Activated CD4-positive, alpha-beta T cell treated with anti-CD3 and anti-CD28 coated beads, Interleukin-2, amount 50 U/mL, for 48 hours (primary cell): ENCODE data around the gene AADACL4.
"Not testable (repeated sequence)": the region's sequence is repeated elsewhere in the genome, so short reads cannot be mapped to it uniquely, and the experiment has no call there.

Experiments
- DNase-seq, 2 experiments: peaks; one replicate each; pipeline ENCODE4 v3.0.0-alpha.2; 2020

Gene AADACL4

DNA sequence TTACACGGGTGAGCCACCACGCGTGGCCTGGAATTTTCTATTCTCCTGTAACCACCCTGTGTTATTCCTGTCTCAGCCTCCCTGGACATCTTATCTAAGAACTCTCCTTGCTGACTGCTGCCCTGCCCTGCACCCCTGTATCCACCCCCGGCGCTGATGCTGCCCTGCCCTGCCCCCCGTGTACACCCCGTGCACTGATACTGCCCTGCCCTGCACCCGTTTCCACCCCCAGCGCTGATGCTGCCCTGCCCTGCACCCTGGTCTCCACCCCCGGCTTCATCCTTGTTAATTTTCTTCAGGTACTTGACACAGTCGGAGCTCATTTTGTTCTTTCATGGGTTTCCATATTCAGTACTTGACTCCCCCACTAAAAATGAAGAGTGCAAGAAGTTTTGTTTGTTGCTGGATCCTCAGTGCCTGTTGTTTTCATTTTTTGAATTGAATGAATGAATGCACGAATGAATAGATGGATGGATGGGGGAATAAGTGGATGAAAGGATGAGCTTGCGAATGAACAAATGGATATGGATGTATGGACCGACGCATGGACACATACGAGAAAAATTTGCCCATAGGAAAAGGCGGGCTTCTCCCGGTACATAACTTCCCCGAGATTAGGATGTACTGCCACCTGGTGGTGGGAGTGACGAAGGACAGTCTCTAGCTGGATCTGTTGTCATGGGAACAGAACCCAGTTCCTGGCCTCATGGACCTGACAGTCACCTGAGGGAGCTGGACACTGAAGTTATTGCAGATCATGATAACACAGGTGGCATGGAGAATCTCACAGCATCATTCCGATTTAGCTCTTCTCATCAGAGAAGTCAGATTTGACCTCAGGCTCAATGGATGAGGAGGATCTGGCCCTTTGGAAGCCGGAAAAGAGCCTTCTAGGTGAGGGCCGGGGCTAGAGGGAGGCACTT lies 14.9 kb downstream of the AADACL4 start:
- peak; percentile 71 to 79 for DNase-seq

DNA sequence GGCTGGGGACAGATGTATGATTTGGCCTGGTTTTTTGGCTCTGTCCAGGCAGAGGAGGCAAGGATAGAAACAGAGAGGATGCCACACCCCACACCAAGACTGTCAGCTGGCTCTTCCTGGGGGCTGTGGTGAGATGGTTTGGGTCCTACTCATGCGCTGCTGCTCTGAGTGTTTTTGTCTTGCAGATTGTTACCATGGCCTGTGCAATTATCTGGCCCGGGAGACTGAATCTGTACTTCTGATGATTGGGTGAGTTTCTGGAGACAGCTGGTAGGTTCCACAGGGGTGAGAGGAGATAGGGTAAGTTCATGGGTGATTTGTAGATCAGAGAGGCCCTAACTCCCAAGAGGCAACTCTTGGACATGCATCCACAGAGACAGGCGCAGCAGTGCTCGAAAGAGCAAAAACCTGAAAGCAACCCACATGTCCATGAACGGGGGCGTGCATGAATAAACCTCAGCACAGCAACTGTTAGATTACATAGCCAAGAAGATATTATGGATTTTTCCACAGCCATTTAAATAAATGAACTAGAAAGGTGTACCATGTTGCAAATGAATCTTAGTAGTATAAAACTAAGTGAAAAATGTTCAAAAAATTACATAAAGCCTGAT lies 17.8 kb downstream of the AADACL4 start:
- no peak for DNase-seq

DNA sequence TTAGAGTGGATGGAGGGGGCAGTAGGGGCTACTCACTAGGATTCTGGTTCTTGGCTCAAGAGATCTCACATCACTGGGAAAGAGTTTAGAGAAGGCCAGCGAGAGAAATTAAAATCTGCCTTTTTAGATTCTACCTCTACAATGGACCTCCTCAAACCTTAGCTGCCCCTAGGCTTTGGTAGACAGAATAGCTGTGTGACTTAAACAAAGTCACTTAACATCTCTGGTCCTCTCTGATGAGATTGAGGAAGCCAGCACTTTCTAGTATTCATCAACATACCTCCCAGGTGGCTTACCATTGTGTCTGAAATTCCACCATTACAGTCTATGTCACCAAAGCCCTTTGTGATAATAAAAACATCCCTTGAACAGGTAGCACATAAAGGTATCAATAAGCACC lies 18.7 kb downstream of the AADACL4 start:
- DNase-seq: no peak

DNA sequence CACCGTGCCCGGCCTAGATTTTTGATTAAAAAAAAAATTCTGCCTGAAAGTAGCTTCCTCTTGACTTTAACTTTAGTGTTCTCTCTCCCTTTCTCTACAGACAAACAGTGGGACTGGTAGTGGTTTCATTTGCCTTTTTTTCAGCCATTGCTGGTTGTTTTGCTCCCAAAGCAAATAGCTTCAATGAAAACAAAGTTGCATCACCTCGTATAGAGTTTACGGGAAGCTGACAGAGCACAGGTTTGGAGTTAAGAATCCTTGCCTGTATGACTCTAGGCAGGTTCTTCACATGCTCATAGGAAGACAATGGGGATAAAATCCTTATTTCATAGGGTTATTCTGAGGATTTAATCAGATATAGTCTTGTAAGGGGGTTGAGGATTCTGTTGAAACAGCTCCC lies 21.6 kb downstream of the AADACL4 start:
- DNase-seq: no peak

DNA sequence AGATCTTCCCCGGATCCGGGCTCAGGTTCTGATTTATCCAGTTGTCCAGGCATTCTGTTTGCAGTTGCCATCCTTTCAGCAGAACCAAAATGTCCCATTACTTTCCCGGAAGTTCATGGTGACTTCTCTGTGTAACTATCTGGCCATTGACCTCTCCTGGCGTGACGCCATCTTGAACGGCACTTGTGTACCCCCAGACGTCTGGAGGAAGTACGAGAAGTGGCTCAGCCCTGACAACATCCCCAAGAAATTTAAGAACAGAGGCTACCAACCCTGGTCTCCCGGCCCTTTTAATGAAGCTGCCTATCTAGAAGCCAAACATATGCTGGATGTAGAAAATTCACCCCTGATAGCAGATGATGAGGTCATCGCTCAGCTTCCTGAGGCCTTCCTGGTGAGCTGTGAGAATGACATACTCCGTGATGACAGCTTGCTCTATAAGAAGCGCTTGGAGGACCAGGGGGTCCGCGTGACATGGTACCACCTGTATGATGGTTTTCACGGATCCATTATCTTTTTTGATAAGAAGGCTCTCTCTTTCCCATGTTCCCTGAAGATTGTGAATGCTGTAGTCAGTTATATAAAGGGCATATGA lies 22.4 kb downstream of the AADACL4 start:
- DNase-seq: no peak

DNA sequence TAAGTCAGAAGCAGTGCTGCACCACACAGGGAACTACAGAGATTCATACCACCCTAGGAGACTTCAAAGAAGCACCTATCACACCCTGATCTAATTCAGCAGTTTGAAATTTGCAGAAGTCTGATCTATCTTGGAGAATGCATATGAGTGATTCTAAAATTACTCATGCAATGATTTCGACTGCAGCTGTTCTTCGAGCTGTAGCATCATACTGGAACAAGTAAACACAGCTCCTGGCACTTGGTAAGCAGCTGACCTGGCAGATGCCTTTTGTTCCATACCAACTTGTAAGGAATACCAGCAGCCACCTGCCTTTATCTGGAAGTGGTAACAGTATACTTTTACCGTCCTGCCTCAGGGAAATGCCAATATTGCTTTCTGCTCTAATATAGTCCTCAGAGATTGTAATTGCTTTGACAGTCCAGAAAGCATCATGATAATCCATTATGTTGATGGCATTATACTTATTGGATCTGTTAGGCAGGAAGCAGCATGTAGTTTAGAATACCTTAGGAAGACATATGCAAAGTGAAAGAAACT lies 25.7 kb downstream of the AADACL4 start:
- DNase-seq: no peak

DNA sequence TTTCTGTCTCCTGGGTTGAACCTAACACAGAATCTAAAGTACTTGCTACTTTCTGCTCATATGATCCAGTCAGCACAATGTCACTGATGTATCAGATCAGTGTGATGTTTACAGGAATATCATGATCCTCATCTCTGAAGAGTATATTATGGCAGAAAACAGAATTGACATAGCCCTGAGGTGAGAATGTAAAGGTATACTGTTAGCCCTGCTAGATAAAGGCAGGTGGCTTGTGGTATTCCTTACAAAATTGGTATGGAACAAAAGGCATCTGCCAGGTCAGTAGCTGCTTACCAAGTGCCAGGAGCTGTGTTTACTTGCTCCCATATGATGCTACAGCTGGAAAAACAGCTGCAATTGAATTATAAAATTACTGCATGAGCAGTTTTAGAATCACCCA lies 30.5 kb downstream of the AADACL4 start:
- DNase-seq: no peak

DNA sequence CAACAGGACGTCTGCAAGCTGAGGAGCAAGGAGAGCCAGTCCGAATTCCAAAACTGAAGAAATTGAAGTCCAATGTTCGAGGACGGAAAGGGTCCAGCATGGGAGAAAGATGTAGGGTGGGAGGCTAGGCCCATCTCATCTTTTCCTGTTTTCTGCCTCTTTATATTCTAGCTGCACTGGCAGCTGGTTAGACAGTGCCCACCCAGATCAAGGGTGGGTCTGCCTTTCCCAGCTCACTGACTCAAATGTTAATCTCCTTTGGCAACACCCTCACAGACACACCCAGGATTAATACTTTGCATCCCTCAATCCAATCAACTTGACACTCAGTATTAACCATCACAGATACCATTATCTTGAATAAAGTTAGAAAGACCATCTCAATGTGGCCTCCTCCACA lies 32.2 kb downstream of the AADACL4 start:
- not testable (repeated sequence) for DNase-seq

DNA sequence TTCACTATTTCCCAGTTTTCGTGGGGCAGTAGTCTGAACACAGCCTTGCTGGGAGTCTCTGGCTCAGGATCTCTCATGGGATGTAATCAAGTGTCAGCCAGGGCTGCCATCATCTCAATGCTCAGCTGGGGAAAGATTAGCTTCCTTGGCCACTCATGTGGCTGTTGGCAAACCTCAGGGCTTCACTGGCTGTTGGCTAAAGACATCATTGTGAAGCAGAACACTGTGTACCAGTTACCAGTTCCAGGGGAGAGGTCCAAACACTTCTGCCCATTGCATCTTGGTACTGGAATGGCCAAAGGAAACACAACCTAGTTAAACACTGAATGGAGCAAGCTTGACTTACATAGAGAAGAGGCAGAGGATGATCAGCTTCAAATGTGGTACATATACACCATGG lies 33.7 kb downstream of the AADACL4 start:
- no peak for DNase-seq

DNA sequence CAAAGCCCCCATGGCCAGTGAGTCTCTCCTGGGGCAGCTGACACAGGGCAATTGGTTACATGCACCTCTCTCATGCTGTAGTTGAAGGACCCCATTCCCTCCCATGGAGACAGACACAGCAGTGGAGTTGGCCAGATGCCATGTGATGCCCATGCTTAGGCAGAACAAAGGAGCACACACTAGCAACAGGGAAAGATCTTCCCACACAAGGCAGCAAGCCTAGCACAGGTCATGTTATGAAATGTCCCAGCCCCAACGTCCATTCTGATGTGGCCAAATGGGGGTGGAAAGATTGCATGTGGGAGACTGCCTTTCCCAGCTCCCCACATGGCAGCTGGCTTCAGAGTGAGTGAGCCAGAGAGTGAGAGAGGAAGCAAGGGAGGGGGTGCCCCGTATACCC lies 34.5 kb downstream of the AADACL4 start:
- no peak for DNase-seq

DNA sequence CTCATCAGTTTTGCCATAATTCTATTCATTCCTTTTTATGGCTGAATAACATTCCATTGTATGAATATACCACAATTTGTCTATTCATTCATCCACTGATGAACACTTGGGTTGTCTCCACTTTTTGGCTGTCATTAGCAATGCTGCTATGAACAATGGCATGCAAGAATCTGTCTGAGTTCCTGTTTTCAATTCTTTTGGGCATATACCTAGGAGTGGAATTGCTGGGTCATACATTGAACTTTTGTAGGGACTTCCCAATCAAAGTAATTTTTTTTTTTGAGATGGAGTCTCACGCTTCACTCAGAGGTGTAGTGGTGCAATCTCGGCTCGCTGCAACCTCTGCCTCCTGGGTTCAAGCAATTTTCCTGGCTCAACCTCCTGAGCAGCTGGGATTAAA lies 34.9 kb downstream of the AADACL4 start:
- no peak for DNase-seq

DNA sequence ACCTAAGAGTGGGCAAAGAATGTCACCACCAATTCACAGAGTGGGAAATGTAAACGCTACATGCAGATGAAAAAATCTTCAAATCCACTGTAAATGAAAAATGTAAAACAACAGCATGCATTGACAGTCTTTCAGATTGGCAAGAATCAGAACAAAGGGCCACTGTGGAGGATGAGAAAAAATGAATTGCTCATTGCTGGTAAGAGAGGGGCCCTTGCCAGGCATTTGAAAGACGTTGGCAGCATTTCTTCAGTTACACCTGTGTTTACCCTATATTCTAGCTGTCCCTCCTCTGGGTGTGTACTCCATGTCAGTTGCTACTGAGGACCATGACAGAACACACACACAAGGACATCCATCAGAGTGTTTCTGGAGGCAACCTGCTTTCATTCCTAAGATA lies 46.3 kb downstream of the AADACL4 start:
- no peak for DNase-seq

DNA sequence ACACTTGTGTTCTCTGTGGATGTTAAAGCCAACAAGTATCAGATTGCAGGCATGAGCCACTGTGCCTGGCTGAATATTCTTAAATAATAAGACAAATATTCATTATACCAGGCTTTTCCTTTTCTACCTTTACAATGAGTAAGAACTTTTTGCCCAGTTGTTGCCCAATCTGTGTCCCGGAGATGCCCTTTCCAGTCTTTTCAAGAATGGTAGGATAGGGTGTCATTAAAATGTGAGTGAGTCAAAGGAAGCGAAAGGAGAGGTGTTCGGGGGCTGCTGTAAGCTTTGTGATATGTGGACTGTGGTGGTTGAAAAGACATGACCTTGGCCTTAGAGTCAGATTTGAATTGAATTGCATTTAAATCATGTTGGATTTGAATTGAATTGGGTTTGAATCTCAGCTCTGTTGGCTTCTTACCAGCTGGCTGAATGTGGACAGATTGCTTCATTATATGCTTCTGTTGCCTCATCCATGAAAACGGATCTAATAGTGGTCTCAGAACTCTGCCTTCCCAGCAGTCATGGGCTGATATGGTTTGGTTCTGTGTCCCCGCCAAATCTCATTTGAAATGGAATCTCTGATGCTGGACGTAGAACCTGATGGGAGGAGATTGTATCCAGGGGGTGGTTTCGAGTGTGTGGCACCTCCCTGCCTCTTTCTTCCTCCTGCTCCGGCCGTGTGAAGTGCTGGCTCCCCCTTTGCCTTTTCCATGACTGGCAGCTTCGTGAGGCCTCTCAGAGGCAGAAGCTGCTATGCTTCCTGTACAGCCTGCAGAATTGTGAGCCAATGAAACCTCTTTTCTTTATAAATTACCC lies 49.3 kb downstream of the AADACL4 start:
- DNase-seq: no peak

DNA sequence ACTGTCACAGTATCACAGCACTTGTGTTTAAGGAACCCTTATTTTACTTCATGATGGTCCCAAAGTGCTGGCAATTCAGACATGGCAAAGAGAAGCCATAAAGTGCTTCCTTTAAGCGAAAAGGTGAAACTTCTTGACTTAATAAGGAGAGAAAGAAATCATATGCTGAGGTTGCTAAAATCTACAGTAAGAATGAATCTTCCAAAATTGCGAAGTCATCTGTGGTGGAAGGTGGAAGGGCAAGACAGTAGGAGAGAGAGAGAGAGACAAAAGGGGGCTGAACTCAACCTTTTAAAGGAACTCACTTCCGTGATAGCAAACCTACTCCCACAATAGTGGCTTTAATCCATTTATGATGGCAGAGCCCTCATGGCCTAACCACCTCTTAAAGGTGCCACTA lies 52.8 kb downstream of the AADACL4 start:
- DNase-seq: no peak

DNA sequence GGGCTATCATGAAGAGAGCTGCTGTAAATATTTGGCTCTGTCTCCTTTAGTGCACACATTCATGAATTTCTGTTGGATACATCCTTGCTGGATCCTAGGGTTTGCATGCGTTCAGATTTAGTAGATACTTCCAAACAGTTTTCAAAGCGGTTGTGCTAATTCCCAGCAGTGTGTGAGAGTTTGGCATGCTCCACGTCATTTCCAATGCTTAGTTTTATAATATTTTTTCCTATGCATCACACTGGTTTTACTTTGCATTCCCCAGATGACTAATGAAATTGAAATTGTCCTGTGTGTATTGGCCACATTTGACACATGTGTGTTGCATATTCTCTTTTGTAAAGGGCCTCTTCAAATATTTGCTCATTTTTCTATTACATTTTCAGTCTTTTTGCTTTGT lies 53.5 kb downstream of the AADACL4 start:
- DNase-seq: no peak

DNA sequence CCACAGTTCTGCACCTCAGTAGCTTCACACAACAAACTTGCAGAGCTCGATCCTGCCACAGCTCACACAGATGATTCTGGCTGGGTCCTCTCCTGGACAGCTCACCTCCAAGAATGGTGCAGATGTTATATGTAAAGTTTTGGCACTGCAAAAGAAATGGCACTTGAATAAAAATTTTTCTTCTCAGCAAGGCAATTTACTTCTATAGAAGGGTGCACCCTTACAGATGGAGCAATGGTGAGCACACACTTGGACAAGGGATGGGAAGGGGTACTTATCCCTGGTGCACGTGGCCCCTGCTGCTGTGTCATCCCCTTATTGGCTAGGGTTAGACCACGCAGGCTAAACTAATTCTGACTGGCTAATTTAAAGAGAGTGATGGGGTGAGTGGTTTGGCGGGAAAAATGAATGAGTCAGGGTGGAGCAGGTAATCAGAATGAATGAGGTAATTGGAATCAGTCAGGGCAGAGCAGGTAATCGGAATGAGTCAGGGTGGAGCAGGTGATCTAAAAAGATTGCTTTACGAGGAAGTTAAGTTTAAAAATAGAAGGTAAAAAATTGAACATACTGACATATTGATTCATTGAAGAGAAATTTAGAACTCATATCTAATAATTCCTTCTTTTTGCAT lies 60.1 kb downstream of the AADACL4 start:
- no peak for DNase-seq

DNA sequence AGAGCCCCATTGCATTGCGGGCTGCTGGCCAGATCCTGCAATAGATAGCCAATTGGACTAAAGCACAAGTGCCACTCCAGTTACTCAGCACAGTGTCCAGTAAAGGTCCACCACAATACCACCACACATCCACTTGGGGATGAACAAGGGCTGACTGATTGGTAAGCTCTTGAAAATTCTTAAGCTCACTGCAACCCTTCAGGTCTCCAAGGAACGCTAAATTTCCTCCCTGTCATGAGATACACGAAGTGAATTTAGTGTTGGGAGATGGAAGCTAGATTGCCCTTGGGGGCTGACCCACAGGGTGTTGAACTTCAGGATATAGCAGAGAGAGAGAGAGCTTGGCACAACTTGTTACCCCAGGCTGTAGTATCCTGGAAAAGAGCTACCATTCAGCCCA lies 62.2 kb downstream of the AADACL4 start:
- no peak for DNase-seq

DNA sequence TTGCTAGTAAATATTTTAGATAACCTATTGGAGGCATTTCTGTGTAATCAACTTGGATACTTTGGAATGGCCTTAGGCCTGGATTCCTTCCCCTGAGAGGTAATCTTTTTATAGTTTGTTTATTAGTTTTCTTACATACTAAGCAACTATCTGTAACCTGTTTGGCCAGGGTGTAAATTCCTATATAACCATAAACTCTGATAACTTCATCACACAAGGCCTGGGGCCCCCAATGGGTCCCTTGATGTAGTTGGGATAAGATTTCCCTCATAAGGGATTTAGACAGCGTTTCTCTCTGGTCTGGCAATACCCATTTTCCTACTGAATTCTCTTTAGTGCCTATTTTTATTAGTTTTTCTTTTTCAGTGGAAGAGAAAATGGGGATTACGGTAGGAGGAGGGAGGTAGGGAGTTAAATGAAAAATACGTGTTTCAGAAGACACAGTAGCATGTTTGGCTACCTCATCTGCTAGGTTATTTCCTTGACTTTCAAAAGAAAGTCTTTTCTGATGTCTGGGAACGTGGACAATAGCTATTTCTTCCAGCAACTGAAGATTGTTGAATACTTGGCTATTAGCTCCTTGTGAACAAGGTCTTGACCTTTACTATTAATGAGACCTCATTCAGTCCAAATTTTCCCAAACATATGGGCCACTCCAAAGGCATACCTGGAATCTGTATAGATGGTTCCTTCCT lies 64.7 kb downstream of the AADACL4 start:
- no peak for DNase-seq

DNA sequence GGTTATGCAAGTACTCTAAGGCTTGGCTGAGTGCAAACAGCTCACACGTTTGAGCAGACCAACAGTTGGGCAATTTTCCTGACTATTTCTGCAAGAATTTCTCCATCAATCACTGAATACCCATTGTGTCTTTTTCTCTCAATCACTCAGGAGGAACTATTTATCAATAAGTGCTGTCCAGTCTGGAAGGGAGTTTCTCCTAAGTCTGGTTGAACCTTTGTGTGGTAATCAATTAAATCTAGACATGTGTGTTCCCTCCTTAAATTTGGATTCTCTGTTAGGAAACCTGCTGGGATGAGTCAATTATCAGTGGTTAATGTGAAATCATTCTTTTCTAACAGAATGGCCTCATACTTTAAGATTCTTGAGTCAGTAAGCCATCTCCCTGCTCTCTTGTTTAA lies 65.2 kb downstream of the AADACL4 start:
- no peak for DNase-seq

DNA sequence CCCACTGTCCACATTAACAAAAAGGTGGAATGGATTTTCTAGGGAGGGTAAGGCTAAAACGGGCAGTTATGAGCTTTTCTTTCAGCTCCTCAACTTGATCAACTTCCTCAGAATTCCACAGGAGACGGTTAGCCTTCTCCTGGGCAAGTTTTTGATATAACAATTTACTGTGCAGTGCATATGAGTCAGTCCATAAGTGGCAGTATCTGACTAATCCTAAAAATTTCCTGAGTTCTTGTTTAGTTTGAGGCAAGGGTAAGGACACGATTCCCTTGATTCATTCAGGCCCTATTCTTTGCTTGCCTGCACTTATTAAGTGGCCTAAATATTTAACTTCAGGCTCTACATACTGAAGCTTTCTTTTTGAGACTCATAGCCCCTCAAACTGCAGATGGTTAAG lies 65.8 kb downstream of the AADACL4 start:
- no peak for DNase-seq

DNA sequence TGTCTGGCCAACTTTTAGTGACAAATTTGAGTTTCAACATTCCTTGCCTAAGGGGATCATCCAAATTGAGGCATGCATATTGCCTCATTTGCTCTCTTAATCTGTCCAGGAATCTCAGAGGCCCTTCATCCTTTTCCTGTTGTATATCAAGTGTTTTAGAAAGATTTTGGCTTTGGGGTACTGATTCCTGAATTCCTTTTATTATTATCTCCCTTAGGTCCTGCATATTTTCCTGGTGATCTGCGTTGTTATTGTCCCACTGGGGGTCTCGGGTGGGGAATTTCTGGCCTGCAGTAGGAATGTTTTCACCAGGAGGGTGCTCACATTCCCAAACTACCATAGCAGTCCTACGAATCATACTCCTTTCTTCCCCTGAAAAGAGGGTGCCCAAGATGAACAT lies 67.7 kb downstream of the AADACL4 start:
- DNase-seq: no peak

DNA sequence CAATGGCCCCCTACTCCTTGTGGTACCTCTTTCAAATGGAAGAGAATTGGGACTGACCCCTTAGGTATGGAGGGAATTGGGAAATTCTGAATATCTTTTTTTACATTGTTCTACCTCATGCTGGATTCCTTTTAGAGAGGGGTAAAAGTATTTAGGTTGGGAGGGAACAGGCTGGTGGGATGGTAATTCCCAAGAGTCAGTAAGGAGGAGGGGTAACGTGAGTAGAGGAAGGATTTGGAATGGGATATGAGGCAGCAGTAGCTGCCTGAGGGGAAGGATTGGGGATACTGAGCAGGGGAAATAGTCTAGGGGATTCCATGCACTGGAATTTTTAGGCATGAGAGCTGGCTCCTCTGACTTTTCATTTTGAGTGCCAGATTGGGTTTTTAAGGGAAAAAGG lies 68.2 kb downstream of the AADACL4 start:
- no peak for DNase-seq
